ENCODE results near the gene RTP2.

The RTP2 gene

GRCh38 chr3:187665764-187666402, 36.5 kb downstream of the RTP2 start:
- TF ChIP-seq TEAD4 (IDR thresholded peaks at IDR 0.05) (no peak), FOXM1 (IDR thresholded peaks at IDR 0.05; ENCODE audit: borderline replicate concordance, low read depth) (no peak)

- no peak for TF ChIP-seq EGR1 (IDR thresholded peaks at IDR 0.05)
- TF ChIP-seq USF1 (IDR thresholded peaks at IDR 0.05), result no peak
- no peak for TF ChIP-seq YY1 (IDR thresholded peaks at IDR 0.05; ENCODE audit: low read depth)
- no peak for TF ChIP-seq RAD21 (IDR thresholded peaks at IDR 0.05; ENCODE audit: low read depth)
- TF ChIP-seq, protein P1, sequence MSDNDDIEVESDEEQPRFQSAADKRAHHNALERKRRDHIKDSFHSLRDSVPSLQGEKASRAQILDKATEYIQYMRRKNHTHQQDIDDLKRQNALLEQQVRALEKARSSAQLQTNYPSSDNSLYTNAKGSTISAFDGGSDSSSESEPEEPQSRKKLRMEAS (IDR thresholded peaks at IDR 0.05), result no peak
- TF ChIP-seq REST (IDR thresholded peaks at IDR 0.05; ENCODE audit: low read depth), result no peak
- no peak for TF ChIP-seq TEAD4 (IDR thresholded peaks at IDR 0.05)
- no peak for TF ChIP-seq ZBTB7A (IDR thresholded peaks at IDR 0.05; ENCODE audit: low read depth)
- TF ChIP-seq CREB1 (IDR thresholded peaks at IDR 0.05; ENCODE audit: low read depth), result no peak
- no peak for TF ChIP-seq TCF12 (IDR thresholded peaks at IDR 0.05; ENCODE audit: low read depth)
- TF ChIP-seq CEBPB (IDR thresholded peaks at IDR 0.05), result no peak
- TF ChIP-seq FOXM1 (IDR thresholded peaks at IDR 0.05; ENCODE audit: borderline replicate concordance, low read depth), result no peak
- no peak for TF ChIP-seq EP300 (IDR thresholded peaks at IDR 0.05; ENCODE audit: borderline replicate concordance)
- TF ChIP-seq TAF1 (IDR thresholded peaks at IDR 0.05; ENCODE audit: low read depth), result no peak
- no peak for TF ChIP-seq NFIC (IDR thresholded peaks at IDR 0.05)
These were observed 37.3 kb downstream of the RTP2 start for GRCh38 chr3:187665010-187665409.

- TF ChIP-seq TEAD4 (IDR thresholded peaks at IDR 0.05), result no peak
- peak; percentile 57 for TF ChIP-seq USF1 (IDR thresholded peaks at IDR 0.05)
- no peak for TF ChIP-seq TAF1 (IDR thresholded peaks at IDR 0.05; ENCODE audit: low read depth)
- no peak for TF ChIP-seq EP300 (IDR thresholded peaks at IDR 0.05; ENCODE audit: borderline replicate concordance)
These were observed 39.4 kb downstream of the RTP2 start for GRCh38 chr3:187662848-187663409.

- TF ChIP-seq EP300 (IDR thresholded peaks at IDR 0.05; ENCODE audit: borderline replicate concordance) (no peak), USF1 (IDR thresholded peaks at IDR 0.05) (no peak), CREB1 (IDR thresholded peaks at IDR 0.05; ENCODE audit: low read depth) (no peak), FOXM1 (IDR thresholded peaks at IDR 0.05; ENCODE audit: borderline replicate concordance, low read depth) (no peak), EGR1 (IDR thresholded peaks at IDR 0.05) (no peak), ZBTB7A (IDR thresholded peaks at IDR 0.05; ENCODE audit: low read depth) (no peak), RAD21 (IDR thresholded peaks at IDR 0.05; ENCODE audit: low read depth) (no peak), REST (IDR thresholded peaks at IDR 0.05; ENCODE audit: low read depth) (no peak), TCF12 (IDR thresholded peaks at IDR 0.05; ENCODE audit: low read depth) (no peak), CEBPB (IDR thresholded peaks at IDR 0.05) (no peak), NFIC (IDR thresholded peaks at IDR 0.05) (no peak), TAF1 (IDR thresholded peaks at IDR 0.05; ENCODE audit: low read depth) (no peak), TEAD4 (IDR thresholded peaks at IDR 0.05) (no peak), YY1 (IDR thresholded peaks at IDR 0.05; ENCODE audit: low read depth) (no peak)
- TF ChIP-seq, protein P1 (IDR thresholded peaks at IDR 0.05), result no peak
These were observed 41.1 kb downstream of the RTP2 start for GRCh38 chr3:187661267-187661666.

DNA sequence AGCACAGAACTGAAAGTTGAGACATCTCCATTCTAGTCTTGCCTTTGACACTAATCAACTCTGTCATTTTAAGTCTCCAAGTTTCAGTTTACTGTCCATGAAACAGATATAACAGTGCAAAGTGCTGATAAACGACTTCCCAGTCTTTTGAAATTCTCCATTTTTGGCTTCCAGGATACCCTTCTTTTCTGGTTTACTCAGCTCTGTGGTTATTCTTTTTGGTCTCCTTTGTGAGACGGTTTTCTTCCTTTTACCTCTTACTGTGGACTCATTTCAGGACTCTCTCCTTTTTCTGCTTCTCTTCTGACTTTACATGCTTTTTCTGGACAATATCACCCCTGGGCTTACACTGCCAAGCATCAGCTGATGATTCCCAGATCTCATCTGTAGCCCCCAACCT, 51.1 kb downstream of the RTP2 start:
- TF ChIP-seq, protein P1 (IDR thresholded peaks at IDR 0.05), result no peak
- TF ChIP-seq EGR1 (IDR thresholded peaks at IDR 0.05) (no peak), USF1 (IDR thresholded peaks at IDR 0.05) (no peak), TAF1 (IDR thresholded peaks at IDR 0.05; ENCODE audit: low read depth) (no peak), TCF12 (IDR thresholded peaks at IDR 0.05; ENCODE audit: low read depth) (no peak), ZBTB7A (IDR thresholded peaks at IDR 0.05; ENCODE audit: low read depth) (no peak), TEAD4 (IDR thresholded peaks at IDR 0.05) (no peak), RAD21 (IDR thresholded peaks at IDR 0.05; ENCODE audit: low read depth) (no peak), REST (IDR thresholded peaks at IDR 0.05; ENCODE audit: low read depth) (no peak), NFIC (IDR thresholded peaks at IDR 0.05) (no peak), FOXM1 (IDR thresholded peaks at IDR 0.05; ENCODE audit: borderline replicate concordance, low read depth) (no peak)

All from Ishikawa (cell line).